NCI-H2029 (cell line): ENCODE results near the gene PLCXD1.

ENCODE experiments used
- DNase-seq: peaks from one replicate; lab custom pipeline; 2025; lab: John Stamatoyannopoulos, UW

The PLCXD1 gene

GRCh38 chrX:334971-335757, 54.0 kb downstream of the PLCXD1 start:
- no peak for DNase-seq

- DNase-seq, result no peak
Observed at GRCh38 chrX:335758-336155, 54.6 kb downstream of the PLCXD1 start.

DNA sequence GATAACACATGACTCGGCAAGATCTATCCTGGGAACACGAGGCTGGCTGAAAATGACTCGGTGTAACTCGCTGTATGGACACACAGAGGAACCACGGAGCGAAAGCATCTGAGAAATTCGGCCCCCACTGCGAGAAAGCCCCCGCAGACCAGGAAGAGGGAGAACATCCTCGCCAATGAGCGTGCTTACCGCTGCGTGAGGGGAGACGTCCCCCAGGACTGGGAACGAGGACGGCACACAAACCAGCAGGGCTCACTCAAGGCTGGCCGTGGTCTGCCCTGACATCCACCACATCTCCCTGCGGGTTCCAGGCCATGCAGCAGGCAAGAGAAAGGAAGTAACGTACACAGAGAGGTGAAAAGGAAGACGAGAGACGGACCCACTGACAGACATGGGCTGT, 55.0 kb downstream of the PLCXD1 start:
- no peak for DNase-seq

DNA sequence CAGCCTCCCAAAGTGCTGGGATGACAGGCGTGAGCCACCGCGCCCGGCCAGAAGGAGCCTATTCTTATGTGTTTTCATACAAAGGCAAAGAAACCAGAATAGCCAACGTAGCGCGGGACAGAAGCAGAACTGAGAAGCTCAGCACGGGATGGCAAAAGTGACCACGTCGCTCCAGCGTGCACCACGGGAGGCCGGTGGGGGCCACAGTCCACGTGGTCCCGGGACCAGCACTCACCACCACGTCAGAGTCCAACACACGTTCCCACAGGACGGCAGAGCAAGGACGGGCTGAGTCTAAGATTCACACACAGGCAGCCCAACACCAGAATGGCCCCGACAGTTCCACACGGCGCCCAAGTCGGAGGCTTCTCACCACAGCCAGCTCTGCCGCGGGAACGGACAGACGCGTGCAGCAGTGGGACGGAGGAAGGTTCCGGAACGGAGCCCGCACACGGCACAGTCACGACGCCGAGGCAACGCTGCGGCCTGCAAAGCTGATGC, 56.2 kb downstream of the PLCXD1 start:
- DNase-seq, result no peak

- DNase-seq, result no peak
Observed at GRCh38 chrX:338281-338835, 57.2 kb downstream of the PLCXD1 start.

- no peak for DNase-seq
Observed at GRCh38 chrX:338836-339400, 57.7 kb downstream of the PLCXD1 start.

DNA sequence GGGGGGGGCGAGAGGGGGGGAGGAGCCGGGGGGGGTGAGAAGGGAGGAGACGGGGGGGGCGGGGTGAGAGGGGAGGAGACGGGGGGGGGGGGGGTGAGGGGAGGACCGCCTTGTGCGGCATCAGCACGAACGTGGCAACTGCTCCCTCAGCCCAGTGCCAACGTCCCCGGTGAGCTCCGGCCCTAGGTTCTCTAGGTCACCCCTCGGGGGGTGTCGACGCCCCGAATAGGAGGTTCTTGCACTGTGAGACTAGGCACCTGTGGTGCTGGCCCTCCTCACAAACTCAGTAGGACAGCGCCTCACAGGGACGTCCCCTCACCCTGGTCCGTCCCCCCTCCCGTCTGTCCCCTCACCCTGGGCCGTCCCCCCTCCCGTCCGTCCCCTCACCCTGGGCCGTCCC, 58.9 kb downstream of the PLCXD1 start:
- DNase-seq, result no peak

DNA sequence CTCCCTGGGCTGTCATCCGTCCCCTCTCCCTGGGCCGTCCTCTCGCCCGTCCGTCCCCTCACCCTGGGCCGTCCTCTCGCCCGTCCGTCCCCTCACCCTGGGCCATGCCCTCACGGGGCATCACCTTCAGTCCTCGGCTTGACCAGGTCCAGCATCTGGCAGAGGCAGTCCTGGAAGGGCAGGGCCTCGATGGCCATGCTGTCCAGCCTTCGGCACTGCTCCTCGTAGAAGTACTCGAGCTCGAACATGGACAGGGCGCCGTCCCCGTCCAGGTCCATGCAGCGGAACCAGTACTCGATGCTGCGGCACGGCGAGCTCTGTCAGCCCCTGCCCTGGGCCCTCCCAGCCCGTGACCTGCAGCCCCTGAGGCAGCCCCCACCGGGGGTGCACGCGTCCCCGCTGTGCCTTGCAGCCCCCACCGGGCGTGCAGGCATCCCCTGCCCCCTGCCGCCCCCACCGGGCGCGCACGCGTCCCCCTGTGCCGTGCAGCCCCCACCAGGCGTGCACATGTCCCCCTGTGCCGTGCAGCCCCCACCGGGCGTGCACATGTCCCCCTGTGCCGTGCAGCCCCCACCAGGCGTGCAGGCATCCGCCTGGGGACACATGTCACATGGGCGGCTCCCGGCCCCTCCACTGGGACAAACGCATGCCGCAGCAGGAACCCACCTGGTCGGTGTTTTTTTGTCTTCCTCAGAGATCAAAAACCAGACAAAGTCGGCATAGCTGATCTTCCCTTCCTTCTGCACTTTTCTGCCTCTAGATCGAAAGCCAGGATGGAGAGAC, 59.7 kb downstream of the PLCXD1 start:
- no peak for DNase-seq

- DNase-seq, result no peak
Observed at GRCh38 chrX:341541-342101, 60.4 kb downstream of the PLCXD1 start.

- no peak for DNase-seq
Observed at GRCh38 chrX:344371-344901, 63.3 kb downstream of the PLCXD1 start.

DNA sequence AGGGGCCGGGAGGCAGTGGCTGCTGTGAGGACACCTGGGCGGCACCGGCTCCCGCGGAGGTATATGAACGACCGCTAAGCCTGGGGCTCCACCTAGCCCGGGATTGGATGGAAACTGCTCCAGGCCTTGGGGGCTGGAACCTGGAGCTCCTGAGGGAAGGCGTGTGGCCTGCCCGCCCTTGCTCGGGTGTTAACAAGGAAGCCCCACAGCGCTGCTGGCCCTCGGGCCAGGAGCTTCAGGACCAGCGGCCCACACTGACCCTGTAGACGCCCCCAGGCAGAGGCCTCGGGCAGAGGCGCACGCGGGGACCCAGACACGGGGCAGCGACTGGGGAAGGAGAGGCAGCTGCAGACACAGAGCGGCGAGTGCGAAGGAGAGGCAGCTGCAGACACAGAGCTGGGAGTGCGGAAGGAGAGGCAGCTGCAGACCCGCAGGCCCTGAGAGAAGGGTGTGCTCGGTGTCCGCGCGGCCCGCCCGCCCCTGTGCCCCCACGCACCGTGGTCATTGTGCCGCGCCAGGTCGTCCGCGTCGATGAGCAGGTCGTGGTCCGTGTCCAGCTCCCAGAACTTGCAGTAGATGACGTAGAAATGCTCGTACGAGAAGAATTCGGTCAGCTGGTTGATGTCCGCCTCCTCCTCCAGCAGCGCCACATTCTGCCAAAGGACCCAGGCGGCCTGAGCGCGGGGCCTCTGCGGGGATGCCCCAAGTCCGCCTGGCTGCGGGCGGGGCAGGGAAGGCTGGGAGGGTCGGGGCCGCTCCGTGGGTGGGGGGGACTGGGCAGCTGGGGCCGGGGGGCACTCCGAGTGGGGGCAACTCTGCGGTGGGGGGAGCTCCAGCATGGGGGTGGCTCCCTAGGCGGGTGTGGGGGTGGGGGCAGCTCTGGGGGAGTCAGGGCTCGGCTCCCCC, 64.1 kb downstream of the PLCXD1 start:
- DNase-seq, result no peak

GRCh38 chrX:346034-346813, 65.0 kb downstream of the PLCXD1 start:
- DNase-seq, result no peak

GRCh38 chrX:347351-348117, 66.4 kb downstream of the PLCXD1 start:
- DNase-seq, result no peak

DNA sequence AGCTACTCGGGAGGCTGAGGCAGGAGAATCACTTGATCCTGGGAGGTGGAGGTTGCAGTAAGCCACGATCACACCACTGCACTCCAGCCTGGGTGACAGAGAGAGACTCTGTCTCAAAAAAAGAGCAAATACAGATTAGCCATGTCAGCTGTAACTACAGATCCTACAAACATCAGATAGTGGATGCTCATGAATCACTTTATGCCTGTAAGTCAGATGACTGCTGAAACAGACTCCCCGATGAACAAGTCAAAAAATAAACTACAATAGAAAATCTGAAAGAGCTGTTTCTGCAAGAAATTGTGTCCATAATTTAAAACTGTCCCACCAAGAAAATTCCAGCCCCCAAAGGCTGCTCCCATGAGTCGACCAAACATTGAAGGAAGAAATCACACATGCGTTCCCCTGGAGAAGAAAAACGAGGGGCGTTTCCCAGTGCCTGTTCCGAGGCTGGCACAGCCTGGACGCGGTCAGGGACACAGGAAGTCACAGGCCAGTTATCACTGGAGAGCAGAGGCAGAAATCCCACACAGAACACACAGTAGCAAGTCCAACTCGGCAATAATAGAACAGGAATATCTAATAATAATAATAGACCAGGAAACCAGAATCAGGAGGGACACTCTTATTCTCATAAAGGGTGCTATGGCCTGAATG, 67.4 kb downstream of the PLCXD1 start:
- no peak for DNase-seq

DNA sequence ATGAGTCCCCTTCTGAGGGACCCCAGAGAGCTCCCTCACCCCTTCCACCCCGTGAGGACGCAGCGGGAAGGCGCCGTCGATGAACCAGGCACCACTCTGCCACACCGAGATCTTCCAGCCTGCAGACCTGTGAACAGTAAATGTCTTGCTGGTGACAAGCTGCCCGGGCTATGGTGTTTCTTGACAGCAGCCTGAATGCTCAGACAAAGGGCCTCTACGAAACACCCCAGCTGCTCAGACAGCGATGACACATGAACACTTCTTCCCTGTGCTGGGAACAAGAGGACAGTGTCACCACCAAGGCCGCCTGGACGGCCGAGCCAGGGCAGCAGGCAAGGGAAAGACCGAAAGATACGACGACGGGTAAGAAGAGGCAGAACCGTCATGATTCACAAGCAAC, 68.0 kb downstream of the PLCXD1 start:
- no peak for DNase-seq

GRCh38 chrX:349702-350101, 68.5 kb downstream of the PLCXD1 start:
- no peak for DNase-seq

GRCh38 chrX:350148-350533, 69.0 kb downstream of the PLCXD1 start:
- no peak for DNase-seq

GRCh38 chrX:350534-351323, 69.5 kb downstream of the PLCXD1 start:
- no peak for DNase-seq
